HepG2 (cell line): Measurements from ENCODE around the gene SPATS2. TPM values are rescaled to one million over a fixed set of nuclear protein-coding genes. Genes with fewer than 3 reads are reported as not detected.

Experiments
- ERF ChIP-seq: IDR thresholded peaks from 2 replicates; pipeline ENCODE4 v1.6.1; 2018; ENCODE audit warnings: missing biosample characterization, missing genetic modification reagents
- GTF2F1 ChIP-seq: fragments of 150-350 bp; IDR thresholded peaks from 2 replicates; pipeline ENCODE4 v1.6.1; 2014; ENCODE audit warnings: low read length
- HDAC2 ChIP-seq: sonication (generic); formaldehyde crosslinking; IDR thresholded peaks from 2 replicates; pipeline ENCODE4 v1.4.0; 2020; ENCODE audit warnings: missing genetic modification reagents
- JDP2 ChIP-seq: sonication (generic); formaldehyde crosslinking; IDR thresholded peaks from 2 replicates; pipeline ENCODE4 v1.8.1; 2022; ENCODE audit warnings: missing genetic modification reagents, borderline replicate concordance
- JUNB ChIP-seq: sonication (generic); formaldehyde crosslinking; IDR thresholded peaks from 2 replicates; pipeline ENCODE4 v1.8.0; 2022; ENCODE audit warnings: missing genetic modification reagents, mild to moderate bottlenecking, borderline replicate concordance
- KLF6 ChIP-seq: IDR thresholded peaks from 2 replicates; pipeline ENCODE4 v1.8.0; 2016; ENCODE audit warnings: missing biosample characterization, missing genetic modification reagents
- NR2F1 ChIP-seq, 2 experiments: fragments of 450-650 bp in 1 of 2; formaldehyde crosslinking in 1 of 2; IDR thresholded peaks; 2 replicates each; pipeline versions ENCODE4 v1.5.0 to v1.6.1; 2016 to 2020; ENCODE audit warnings: mild to moderate bottlenecking in 1 of 2, missing compliant biosample characterization in 1 of 2, missing genetic modification reagents in 1 of 2, moderate library complexity in 1 of 2
- NRL ChIP-seq: sonication (generic); formaldehyde crosslinking; IDR thresholded peaks from 2 replicates; pipeline ENCODE4 v1.5.0; 2020; ENCODE audit warnings: missing genetic modification reagents, mild to moderate bottlenecking, moderate library complexity, borderline replicate concordance
- PHB2 ChIP-seq: fragments of 450-650 bp; IDR thresholded peaks from 2 replicates; pipeline ENCODE4 v1.6.1; 2018; ENCODE audit not compliant: partially characterized antibody
- POLR2G ChIP-seq: fragments of 200-400 bp; formaldehyde crosslinking; IDR thresholded peaks from 2 replicates; pipeline ENCODE4 v1.6.1; 2018; ENCODE audit warnings: mild to moderate bottlenecking, low read depth, low read length, moderate library complexity
- RFX5 ChIP-seq: IDR thresholded peaks from 2 replicates; pipeline ENCODE4 v1.6.1; 2011; ENCODE audit warnings: low read depth, low read length, improper control_type of control experiment
- SMAD3 ChIP-seq: sonication (generic); formaldehyde crosslinking; IDR thresholded peaks from 2 replicates; pipeline ENCODE4 v1.4.0; 2020; ENCODE audit warnings: missing genetic modification reagents
- SP5 ChIP-seq: IDR thresholded peaks from 2 replicates; pipeline ENCODE4 v1.6.1; 2016; ENCODE audit warnings: low read depth, borderline replicate concordance
- U2AF1 ChIP-seq: fragments of 200-400 bp; formaldehyde crosslinking; optimal IDR thresholded peaks from 2 replicates; pipeline ENCODE3; 2017; ENCODE audit warnings: mild to moderate bottlenecking, low read depth, low read length
- ZBTB3 ChIP-seq: sonication (generic); formaldehyde crosslinking; IDR thresholded peaks from 2 replicates; pipeline ENCODE4 v1.4.0; 2020; ENCODE audit warnings: low read depth, mild to moderate bottlenecking, moderate library complexity, missing genetic modification reagents, borderline replicate concordance
- ZNF337 ChIP-seq: sonication (generic); formaldehyde crosslinking; IDR thresholded peaks from 2 replicates; pipeline ENCODE4 v1.5.1; 2020; ENCODE audit warnings: missing genetic modification reagents, low read depth, mild to moderate bottlenecking, borderline replicate concordance
- ZNF451 ChIP-seq: sonication (generic); formaldehyde crosslinking; IDR thresholded peaks from 2 replicates; pipeline ENCODE4 v1.5.0; 2020; ENCODE audit warnings: mild to moderate bottlenecking, missing genetic modification reagents
- ZNF484 ChIP-seq: sonication (generic); formaldehyde crosslinking; IDR thresholded peaks from 2 replicates; pipeline ENCODE4 v1.5.1; 2020; ENCODE audit warnings: mild to moderate bottlenecking, low read depth, missing genetic modification reagents, borderline replicate concordance
- ZNF766 ChIP-seq: sonication (generic); formaldehyde crosslinking; IDR thresholded peaks from 2 replicates; pipeline ENCODE4 v1.5.0; 2020; ENCODE audit warnings: missing genetic modification reagents, borderline replicate concordance
- ZNF790 ChIP-seq: sonication (generic); formaldehyde crosslinking; IDR thresholded peaks from 2 replicates; pipeline ENCODE4 v1.8.0; 2022; ENCODE audit warnings: missing genetic modification reagents, mild to moderate bottlenecking, borderline replicate concordance
- polyA plus RNA-seq, 8 experiments: library from polyadenylated mRNA; depleted of rRNA in 3 of 8; stranded (reverse) in 7 of 8; unstranded in 1 of 8; fragments of >200 nt; fragmentation: Illumina TruSeq in 4 of 8; extraction: Trizol in 4 of 8; gene quantifications; 2 replicates each; pipeline versions ENCODE4 v1.2.1 to v1.2.3, GENCODE V29; 2011 to 2016; ENCODE audit warnings: low read depth in 4 of 8, missing spikeins in 1 of 8, mixed read lengths in 1 of 8; ENCODE audit not compliant: insufficient read depth in 1 of 8
- total RNA-seq, 5 experiments: library from RNA; depleted of rRNA; stranded (reverse); fragments of >200 nt; fragmentation: Illumina TruSeq; extraction: Trizol; gene quantifications; 2 replicates each; pipeline ENCODE4 v1.2.3, GENCODE V29; 2016; ENCODE audit warnings: low read depth in 1 of 5
- TF ChIP-seq, protein P1 (sequence below): sonication (generic); formaldehyde crosslinking; IDR thresholded peaks from 2 replicates; pipeline ENCODE4 v1.5.0; 2020; ENCODE audit warnings: missing genetic modification reagents
- TF ChIP-seq, protein P2 (sequence below): sonication (generic); formaldehyde crosslinking; IDR thresholded peaks from 2 replicates; pipeline ENCODE4 v1.4.0; 2020; ENCODE audit warnings: missing genetic modification reagents
- TF ChIP-seq, protein P3 (sequence below): sonication (generic); formaldehyde crosslinking; IDR thresholded peaks from 2 replicates; pipeline ENCODE4 v1.4.0; 2020; ENCODE audit warnings: mild to moderate bottlenecking, low read depth, missing genetic modification reagents
- TF ChIP-seq, protein P4 (sequence below): IDR thresholded peaks from 2 replicates; pipeline ENCODE4 v1.6.1; 2012; ENCODE audit warnings: inconsistent platforms
- TF ChIP-seq, protein P5 (sequence below): sonication (generic); formaldehyde crosslinking; IDR thresholded peaks from 2 replicates; pipeline ENCODE4 v1.8.1; 2023; ENCODE audit warnings: mild to moderate bottlenecking, missing genetic modification reagents, borderline replicate concordance

SPATS2 gene
- total and polyA plus RNA-seq, 2 of the 13 experiments (the other 11 are each of a cell fraction or from before 2014, with no cell fraction given): 19.3 to 28.1 TPM

DNA sequence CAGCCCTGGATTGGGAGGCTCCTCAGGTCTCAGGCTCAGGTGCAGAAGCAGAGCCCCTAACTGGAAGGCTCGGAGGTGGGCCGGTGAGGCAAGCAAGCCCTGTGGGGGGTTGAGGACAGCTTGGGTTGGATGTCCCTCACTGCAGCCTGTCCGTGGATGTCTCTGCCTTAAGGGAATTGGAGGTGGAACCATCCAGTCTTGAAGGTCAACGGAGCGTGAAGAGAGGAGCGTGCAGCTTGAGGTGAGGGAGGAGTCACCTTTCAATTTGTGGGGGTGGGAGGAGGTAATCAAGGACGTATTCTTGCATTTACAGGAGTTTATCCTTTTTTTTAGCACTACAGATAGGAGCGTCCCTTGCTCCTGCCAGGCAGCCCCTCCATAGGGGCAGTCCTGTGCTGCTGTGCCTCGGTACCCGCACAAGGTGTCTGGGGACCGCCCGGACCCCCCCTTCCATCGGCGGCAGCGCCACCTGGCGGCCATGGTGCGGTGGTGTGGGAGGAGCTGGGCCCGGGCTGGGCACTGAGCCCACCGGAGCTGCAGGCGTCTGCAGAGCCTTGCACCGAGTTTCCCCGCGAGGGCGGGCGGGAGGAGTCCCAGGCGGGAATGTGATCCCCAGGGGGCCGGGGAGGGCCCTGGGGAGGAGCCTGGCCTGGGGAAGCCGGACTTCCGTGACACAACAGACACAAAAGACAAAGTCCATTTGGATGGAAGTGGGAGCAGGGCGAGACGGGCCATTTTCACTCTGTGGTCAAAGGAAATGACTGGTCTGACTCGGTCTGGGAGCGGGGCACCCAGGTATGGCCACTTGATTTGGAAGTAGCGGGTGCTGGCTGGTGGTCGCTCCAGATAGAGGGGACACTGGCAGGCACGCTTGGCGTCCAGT is 19.7 kb upstream of the SPATS2 start (continued):
- no peak for TF ChIP-seq PHB2
- TF ChIP-seq ZNF790 (CRISPR knock-in tag): no peak; the same call in 1 of the 2 replicates
- peak; percentile 60; the same call in 1 of the 2 replicates for TF ChIP-seq NRL
- peak; percentile 95 for TF ChIP-seq POLR2G
- TF ChIP-seq, protein P1, sequence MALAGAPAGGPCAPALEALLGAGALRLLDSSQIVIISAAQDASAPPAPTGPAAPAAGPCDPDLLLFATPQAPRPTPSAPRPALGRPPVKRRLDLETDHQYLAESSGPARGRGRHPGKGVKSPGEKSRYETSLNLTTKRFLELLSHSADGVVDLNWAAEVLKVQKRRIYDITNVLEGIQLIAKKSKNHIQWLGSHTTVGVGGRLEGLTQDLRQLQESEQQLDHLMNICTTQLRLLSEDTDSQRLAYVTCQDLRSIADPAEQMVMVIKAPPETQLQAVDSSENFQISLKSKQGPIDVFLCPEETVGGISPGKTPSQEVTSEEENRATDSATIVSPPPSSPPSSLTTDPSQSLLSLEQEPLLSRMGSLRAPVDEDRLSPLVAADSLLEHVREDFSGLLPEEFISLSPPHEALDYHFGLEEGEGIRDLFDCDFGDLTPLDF (CRISPR knock-in tag): peak; percentile 94
- no peak for TF ChIP-seq JDP2 (CRISPR knock-in tag)
- no peak; a peak in 1 of 4 replicates for TF ChIP-seq NR2F1 (CRISPR knock-in tag; IDR thresholded peaks at IDR 0.05)
- TF ChIP-seq ERF (CRISPR knock-in tag): peak; percentile 91
- TF ChIP-seq, protein P2, sequence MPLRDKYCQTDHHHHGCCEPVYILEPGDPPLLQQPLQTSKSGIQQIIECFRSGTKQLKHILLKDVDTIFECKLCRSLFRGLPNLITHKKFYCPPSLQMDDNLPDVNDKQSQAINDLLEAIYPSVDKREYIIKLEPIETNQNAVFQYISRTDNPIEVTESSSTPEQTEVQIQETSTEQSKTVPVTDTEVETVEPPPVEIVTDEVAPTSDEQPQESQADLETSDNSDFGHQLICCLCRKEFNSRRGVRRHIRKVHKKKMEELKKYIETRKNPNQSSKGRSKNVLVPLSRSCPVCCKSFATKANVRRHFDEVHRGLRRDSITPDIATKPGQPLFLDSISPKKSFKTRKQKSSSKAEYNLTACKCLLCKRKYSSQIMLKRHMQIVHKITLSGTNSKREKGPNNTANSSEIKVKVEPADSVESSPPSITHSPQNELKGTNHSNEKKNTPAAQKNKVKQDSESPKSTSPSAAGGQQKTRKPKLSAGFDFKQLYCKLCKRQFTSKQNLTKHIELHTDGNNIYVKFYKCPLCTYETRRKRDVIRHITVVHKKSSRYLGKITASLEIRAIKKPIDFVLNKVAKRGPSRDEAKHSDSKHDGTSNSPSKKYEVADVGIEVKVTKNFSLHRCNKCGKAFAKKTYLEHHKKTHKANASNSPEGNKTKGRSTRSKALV (CRISPR knock-in tag): peak; percentile 74; the same call in 1 of the 2 replicates
- peak; percentile 91 for TF ChIP-seq HDAC2 (CRISPR knock-in tag)
- TF ChIP-seq, protein P3, sequence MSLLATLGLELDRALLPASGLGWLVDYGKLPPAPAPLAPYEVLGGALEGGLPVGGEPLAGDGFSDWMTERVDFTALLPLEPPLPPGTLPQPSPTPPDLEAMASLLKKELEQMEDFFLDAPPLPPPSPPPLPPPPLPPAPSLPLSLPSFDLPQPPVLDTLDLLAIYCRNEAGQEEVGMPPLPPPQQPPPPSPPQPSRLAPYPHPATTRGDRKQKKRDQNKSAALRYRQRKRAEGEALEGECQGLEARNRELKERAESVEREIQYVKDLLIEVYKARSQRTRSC (CRISPR knock-in tag): no peak
- TF ChIP-seq ZNF337: no peak
- peak; percentile 90 for TF ChIP-seq KLF6 (CRISPR knock-in tag)
- peak; percentile 69; the same call in 1 of the 2 replicates for TF ChIP-seq SMAD3 (CRISPR knock-in tag)
- TF ChIP-seq, protein P4, sequence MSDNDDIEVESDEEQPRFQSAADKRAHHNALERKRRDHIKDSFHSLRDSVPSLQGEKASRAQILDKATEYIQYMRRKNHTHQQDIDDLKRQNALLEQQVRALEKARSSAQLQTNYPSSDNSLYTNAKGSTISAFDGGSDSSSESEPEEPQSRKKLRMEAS: peak; percentile 79; the same call in 1 of the 2 replicates
- peak; percentile 82; the same call in 1 of the 2 replicates for TF ChIP-seq ZNF766 (CRISPR knock-in tag)
- TF ChIP-seq RFX5: no peak
- no peak for TF ChIP-seq JUNB (CRISPR knock-in tag)
- TF ChIP-seq, protein P5, sequence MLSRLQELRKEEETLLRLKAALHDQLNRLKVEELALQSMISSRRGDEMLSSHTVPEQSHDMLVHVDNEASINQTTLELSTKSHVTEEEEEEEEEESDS: peak; percentile 78; the same call in 1 of the 2 replicates
- no peak for TF ChIP-seq U2AF1
- TF ChIP-seq GTF2F1: peak; percentile 64; the same call in 1 of the 2 replicates
- peak; percentile 75; the same call in 1 of the 2 replicates for TF ChIP-seq ZBTB3 (CRISPR knock-in tag)
- peak; percentile 78; the same call in 1 of the 2 replicates for TF ChIP-seq SP5
- no peak; the same call in none of the 2 replicates for TF ChIP-seq ZNF451
- TF ChIP-seq ZNF484 (CRISPR knock-in tag): no peak
